ENCODE data around the gene AGBL3.

DNA sequence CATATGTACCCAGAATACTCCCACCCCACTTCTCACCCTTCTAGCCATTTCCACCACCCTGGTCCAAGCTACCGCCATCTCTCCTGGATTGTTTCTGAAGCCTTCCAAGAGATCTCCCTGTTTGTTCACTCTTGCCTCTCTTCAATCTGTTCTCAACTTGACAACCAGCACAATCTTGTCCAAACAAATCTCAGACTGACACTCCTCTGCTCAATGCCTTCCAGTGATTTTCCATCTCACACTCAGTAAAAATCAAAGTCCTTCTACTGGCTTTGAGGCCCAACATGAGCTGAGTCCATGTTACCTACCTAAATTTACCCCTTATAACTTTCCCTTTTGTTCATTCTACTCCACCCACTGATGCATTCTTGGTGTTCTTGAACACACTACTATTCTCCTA lies 128.3 kb downstream of the AGBL3 start:
- TF ChIP-seq, protein P1, sequence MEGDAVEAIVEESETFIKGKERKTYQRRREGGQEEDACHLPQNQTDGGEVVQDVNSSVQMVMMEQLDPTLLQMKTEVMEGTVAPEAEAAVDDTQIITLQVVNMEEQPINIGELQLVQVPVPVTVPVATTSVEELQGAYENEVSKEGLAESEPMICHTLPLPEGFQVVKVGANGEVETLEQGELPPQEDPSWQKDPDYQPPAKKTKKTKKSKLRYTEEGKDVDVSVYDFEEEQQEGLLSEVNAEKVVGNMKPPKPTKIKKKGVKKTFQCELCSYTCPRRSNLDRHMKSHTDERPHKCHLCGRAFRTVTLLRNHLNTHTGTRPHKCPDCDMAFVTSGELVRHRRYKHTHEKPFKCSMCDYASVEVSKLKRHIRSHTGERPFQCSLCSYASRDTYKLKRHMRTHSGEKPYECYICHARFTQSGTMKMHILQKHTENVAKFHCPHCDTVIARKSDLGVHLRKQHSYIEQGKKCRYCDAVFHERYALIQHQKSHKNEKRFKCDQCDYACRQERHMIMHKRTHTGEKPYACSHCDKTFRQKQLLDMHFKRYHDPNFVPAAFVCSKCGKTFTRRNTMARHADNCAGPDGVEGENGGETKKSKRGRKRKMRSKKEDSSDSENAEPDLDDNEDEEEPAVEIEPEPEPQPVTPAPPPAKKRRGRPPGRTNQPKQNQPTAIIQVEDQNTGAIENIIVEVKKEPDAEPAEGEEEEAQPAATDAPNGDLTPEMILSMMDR (IDR thresholded peaks at IDR 0.05; ENCODE audit: low read depth, low read length): no peak
- TF ChIP-seq, protein P2, sequence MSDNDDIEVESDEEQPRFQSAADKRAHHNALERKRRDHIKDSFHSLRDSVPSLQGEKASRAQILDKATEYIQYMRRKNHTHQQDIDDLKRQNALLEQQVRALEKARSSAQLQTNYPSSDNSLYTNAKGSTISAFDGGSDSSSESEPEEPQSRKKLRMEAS (IDR thresholded peaks at IDR 0.05; ENCODE audit: low read depth, low read length): no peak
- TF ChIP-seq POLR2A (IDR thresholded peaks at IDR 0.05; ENCODE audit: extremely low read depth, insufficient read length): no peak

Measured in NB4 (cell line).